ENCODE measurements around the gene MRPL4. TPM values are rescaled to one million over a fixed set of nuclear protein-coding genes. Genes with fewer than 3 reads are reported as not detected.

The MRPL4 gene
- 76.0 and 110 TPM in 2 replicates for polyA plus RNA-seq (2012; rRNA removed)
- 47.1 and 75.1 TPM in 2 replicates for polyA plus RNA-seq (2012; cell fraction: cytosol; rRNA removed)
- polyA plus RNA-seq (2012; cell fraction: nucleus; rRNA removed), result 101 and 137 TPM in 2 replicates

- under 1% methylated on average over 12 of the region's 77 CpGs for WGBS (ENCODE audit: low lambda C conversion rate)
- H3K9me3 ChIP-seq, result no peaks in the 10 kb centered on the region
- no peaks in the 10 kb centered on the region for H4K20me1 ChIP-seq (ENCODE audit: insufficient read depth)
- H2AFZ ChIP-seq (ENCODE audit: low read depth), result peak within 1 kb of the TSS; percentile 82
- peaks cover 5% of the 10 kb centered on the region for H3F3A ChIP-seq (replicated peaks; ENCODE audit: insufficient read depth)
- ChIA-PET POLR2A (interaction anchor here (0.6 to 1.0 kb wide), 3 partner anchors 23 to 135 kb away, joined by 3 to 4 read pairs (median 3); no protein-coding TSS in a partner anchor), CTCF (interaction anchor here (0.6 to 3.1 kb wide), 5 partner anchors 18 to 251 kb away, joined by 3 to 38 read pairs (median 8); no protein-coding TSS in a partner anchor)
- DNase-seq, result peak; percentile 94
- H3K9me2 ChIP-seq, result no peaks in the 10 kb centered on the region
- peak within 1 kb of the TSS; percentile 96 for H3K4me2 ChIP-seq
- H3K79me2 ChIP-seq (ENCODE audit: insufficient read depth), result peaks cover 21% of the 10 kb centered on the region
- H3K4me1 ChIP-seq (ENCODE audit: control insufficient read depth in 1 of 2, insufficient read depth in 2 of 2, low read depth in 1 of 2, low read length in 1 of 2), result peaks cover 0 to 5% of the 10 kb centered on the region in 2 experiments; a peak in 1 of 4 replicates
- H3K27ac ChIP-seq (ENCODE audit: low read depth in 2 of 2, low read length in 1 of 2), result peak within 1 kb of the TSS; percentile 63 to 83
- no peaks in the 10 kb centered on the region for H3K27me3 ChIP-seq (ENCODE audit: insufficient read depth)
- peaks cover 0 to 9% of the 10 kb centered on the region in 2 experiments for H3K36me3 ChIP-seq (replicated peaks in 1 of 2; ENCODE audit: control insufficient read depth in 1 of 2, insufficient read depth in 2 of 2, low read length in 1 of 2)
- peak within 1 kb of the TSS; percentile 67 to 69 for H3K4me3 ChIP-seq (ENCODE audit: low read depth in 2 of 2, low read length in 1 of 2)
- H3K9ac ChIP-seq, result peak within 1 kb of the TSS; percentile 87
- TF ChIP-seq YY1 (IDR thresholded peaks at IDR 0.05; ENCODE audit: low read depth) (no peak), IRF3 (IDR thresholded peaks at IDR 0.05; ENCODE audit: low read depth, low read length) (no peak), JUND (IDR thresholded peaks at IDR 0.05) (no peak), GABPA (IDR thresholded peaks at IDR 0.05; ENCODE audit: low read depth) (peak; percentile 54), NRF1 (IDR thresholded peaks at IDR 0.05; ENCODE audit: low read depth, low read length) (peak; percentile 43), PBX3 (IDR thresholded peaks at IDR 0.05) (0 out of 2 replicates have a peak, but pooled peaks have one; percentile 6), RAD21 (IDR thresholded peaks at IDR 0.05; ENCODE audit: low read length) (no peak), USF2 (IDR thresholded peaks at IDR 0.05; ENCODE audit: borderline replicate concordance, low read depth, low read length) (no peak), SMC3 (IDR thresholded peaks at IDR 0.05; ENCODE audit: low read depth, low read length) (no peak), RCOR1 (IDR thresholded peaks at IDR 0.05; ENCODE audit: low read length) (no peak), EZH2phosphoT487 (IDR thresholded peaks at IDR 0.05; ENCODE audit: borderline replicate concordance, low read depth) (no peak), CTCF (IDR thresholded peaks at IDR 0.05) (no peak), REST (IDR thresholded peaks at IDR 0.05; ENCODE audit: low read depth, low read length) (no peak), MXI1 (IDR thresholded peaks at IDR 0.05; ENCODE audit: low read depth, low read length) (peak; percentile 97), ELF1 (IDR thresholded peaks at IDR 0.05) (peak; percentile 78), MAX (IDR thresholded peaks at IDR 0.05; ENCODE audit: low read depth) (peak; percentile 90), FOSL2 (IDR thresholded peaks at IDR 0.05; ENCODE audit: borderline replicate concordance, low read depth) (no peak), EP300 (IDR thresholded peaks at IDR 0.05; ENCODE audit: borderline replicate concordance in 1 of 2, low read depth in 1 of 2, low read length in 1 of 2) (no peak), TAF1 (IDR thresholded peaks at IDR 0.05; ENCODE audit: borderline replicate concordance, low read depth, low read length) (peak; percentile 65; the same call in 1 of the 2 replicates), SIN3A (IDR thresholded peaks at IDR 0.05; ENCODE audit: borderline replicate concordance, low read depth, low read length) (no peak), FOXJ3 (CRISPR knock-in tag; IDR thresholded peaks at IDR 0.05) (peak; percentile 45; the same call in 1 of the 2 replicates), MEF2A (IDR thresholded peaks at IDR 0.05; ENCODE audit: borderline replicate concordance, low read depth) (no peak), POLR2AphosphoS5 (IDR thresholded peaks at IDR 0.05; ENCODE audit: low read depth, low read length) (peak; percentile 85)
These were observed at the start of gene MRPL4 for GRCh38 chr19:10251792-10252694. Gene MRPL4 (plus strand): TSS chr19:10252214. CDS start chr19:10252254, 40 bp downstream.
